A549 (cell line): ENCODE results near the gene NUDT16.

Experiments used
- POLR2A ChIP-seq: IDR thresholded peaks from 2 replicates; pipeline ENCODE4 v1.6.1; 2012; ENCODE audit warnings: mild to moderate bottlenecking, low read length
- SREBF2 ChIP-seq: fragments of 450-650 bp; IDR thresholded peaks from 2 replicates; pipeline ENCODE4 v1.6.1; 2014; ENCODE audit warnings: mild to moderate bottlenecking, moderate library complexity
- TF ChIP-seq, protein P1 (sequence below): fragments of >200 bp; sonication (Bioruptor Twin); formaldehyde crosslinking; IDR thresholded peaks from 3 replicates; pipeline ENCODE4 v1.5.1; 2016
- TF ChIP-seq, protein P2 (sequence below): fragments of 450-650 bp; IDR thresholded peaks from 2 replicates; pipeline ENCODE4 v1.6.1; 2014; ENCODE audit warnings: antibody characterized with exemption

DNA sequence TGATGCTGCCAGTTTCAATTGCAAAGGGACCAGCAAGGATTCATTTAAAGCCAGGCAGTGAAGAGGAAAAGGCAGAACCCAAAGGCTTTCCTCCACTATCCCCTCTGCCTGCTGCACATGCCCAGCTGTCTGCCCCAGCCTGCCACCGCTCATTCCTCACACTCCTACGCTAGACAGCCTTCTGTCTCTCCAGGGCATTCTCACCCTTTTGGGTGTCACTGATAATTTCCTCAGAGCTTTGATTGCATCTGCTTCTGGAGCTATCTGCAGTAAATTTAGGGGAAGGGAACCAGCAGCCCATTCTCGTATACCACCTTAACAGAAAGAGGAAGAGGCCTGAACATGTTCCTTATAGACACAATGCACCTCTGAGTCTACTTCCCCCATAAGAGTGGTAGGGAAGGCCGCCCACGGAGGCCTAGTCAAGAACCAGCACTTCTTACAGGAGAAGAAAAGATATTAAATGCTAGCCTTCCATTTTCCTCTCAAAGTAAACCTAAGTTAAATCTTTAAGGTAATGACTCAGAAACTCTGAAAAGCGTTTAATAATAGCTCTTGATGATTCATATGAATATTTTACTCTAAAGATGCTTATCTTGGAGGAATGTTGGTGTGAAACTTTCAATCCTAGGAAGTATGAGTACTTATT is 20.9 kb downstream of the NUDT16 start:
- TF ChIP-seq POLR2A (no peak), SREBF2 (no peak)
- TF ChIP-seq, protein P1, sequence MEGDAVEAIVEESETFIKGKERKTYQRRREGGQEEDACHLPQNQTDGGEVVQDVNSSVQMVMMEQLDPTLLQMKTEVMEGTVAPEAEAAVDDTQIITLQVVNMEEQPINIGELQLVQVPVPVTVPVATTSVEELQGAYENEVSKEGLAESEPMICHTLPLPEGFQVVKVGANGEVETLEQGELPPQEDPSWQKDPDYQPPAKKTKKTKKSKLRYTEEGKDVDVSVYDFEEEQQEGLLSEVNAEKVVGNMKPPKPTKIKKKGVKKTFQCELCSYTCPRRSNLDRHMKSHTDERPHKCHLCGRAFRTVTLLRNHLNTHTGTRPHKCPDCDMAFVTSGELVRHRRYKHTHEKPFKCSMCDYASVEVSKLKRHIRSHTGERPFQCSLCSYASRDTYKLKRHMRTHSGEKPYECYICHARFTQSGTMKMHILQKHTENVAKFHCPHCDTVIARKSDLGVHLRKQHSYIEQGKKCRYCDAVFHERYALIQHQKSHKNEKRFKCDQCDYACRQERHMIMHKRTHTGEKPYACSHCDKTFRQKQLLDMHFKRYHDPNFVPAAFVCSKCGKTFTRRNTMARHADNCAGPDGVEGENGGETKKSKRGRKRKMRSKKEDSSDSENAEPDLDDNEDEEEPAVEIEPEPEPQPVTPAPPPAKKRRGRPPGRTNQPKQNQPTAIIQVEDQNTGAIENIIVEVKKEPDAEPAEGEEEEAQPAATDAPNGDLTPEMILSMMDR = no peak
- TF ChIP-seq, protein P2, sequence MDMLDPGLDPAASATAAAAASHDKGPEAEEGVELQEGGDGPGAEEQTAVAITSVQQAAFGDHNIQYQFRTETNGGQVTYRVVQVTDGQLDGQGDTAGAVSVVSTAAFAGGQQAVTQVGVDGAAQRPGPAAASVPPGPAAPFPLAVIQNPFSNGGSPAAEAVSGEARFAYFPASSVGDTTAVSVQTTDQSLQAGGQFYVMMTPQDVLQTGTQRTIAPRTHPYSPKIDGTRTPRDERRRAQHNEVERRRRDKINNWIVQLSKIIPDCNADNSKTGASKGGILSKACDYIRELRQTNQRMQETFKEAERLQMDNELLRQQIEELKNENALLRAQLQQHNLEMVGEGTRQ = no peak
